BE2C (cell line): ENCODE results near the gene KLF12.

Source experiments
- DNase-seq: peaks from one replicate; pipeline ENCODE4 v3.0.0-alpha.2; 2020
- H3K27me3 ChIP-seq: fragments of 250-450 bp; sonication (Bioruptor Pico); 2 replicates; pipeline ENCODE4 v1.5.1; 2020; ENCODE audit warnings: mild to moderate bottlenecking
- H3K36me3 ChIP-seq: fragments of 250-450 bp; sonication (Bioruptor Pico); 2 replicates; pipeline ENCODE4 v1.5.1; 2020; ENCODE audit warnings: mild to moderate bottlenecking
- H3K4me1 ChIP-seq: fragments of 250-450 bp; sonication (Bioruptor Pico); 2 replicates; pipeline ENCODE4 v1.5.1; 2020
- H3K4me3 ChIP-seq: 2 replicates; pipeline ENCODE4 v1.5.1; 2011; ENCODE audit warnings: low read depth, low read length
- H3K9me3 ChIP-seq: fragments of 250-450 bp; sonication (Bioruptor Pico); 2 replicates; pipeline ENCODE4 v1.5.1; 2020
- TF ChIP-seq, protein P1 (sequence below): IDR thresholded peaks from 2 replicates; pipeline ENCODE4 v1.5.1; 2012; ENCODE audit warnings: mild to moderate bottlenecking, low read depth, low read length

KLF12 gene

DNA sequence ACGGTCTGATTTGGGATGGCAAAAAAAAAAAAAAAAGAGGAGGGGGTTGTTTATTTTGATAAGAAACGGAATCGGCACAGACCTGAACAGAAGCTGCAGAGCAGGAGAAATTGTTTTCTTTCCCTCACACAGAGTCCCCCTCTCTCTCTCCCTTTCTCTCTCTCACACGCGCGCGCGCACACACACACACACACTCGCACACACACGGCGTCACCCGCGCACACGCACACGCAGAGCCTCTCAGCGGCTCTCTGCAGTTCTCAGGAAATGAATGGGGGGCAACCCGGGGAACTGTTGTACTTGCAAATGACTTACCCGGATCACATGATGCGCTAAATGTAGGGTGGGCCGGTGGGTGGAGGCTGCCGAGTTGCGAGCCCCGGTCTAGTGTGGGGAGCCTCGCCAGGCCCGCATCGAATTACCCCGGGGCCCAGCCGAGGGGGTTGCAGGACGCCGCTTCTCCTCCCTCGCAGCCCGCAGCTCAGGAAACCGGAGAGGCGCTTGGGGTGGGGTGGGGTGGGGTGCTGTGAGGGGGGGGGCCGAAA lies 475 bp downstream of the KLF12 start:
- Histone ChIP-seq H3K36me3 (no peaks in the 10 kb centered on the region), H3K4me3 (peak overlapping the region; percentile 91), H3K4me1 (peaks cover 5% of the 10 kb centered on the region), H3K27me3 (no peaks in the 10 kb centered on the region; the same call in 1 of the 2 replicates), H3K9me3 (no peaks in the 10 kb centered on the region)
- TF ChIP-seq, protein P1, sequence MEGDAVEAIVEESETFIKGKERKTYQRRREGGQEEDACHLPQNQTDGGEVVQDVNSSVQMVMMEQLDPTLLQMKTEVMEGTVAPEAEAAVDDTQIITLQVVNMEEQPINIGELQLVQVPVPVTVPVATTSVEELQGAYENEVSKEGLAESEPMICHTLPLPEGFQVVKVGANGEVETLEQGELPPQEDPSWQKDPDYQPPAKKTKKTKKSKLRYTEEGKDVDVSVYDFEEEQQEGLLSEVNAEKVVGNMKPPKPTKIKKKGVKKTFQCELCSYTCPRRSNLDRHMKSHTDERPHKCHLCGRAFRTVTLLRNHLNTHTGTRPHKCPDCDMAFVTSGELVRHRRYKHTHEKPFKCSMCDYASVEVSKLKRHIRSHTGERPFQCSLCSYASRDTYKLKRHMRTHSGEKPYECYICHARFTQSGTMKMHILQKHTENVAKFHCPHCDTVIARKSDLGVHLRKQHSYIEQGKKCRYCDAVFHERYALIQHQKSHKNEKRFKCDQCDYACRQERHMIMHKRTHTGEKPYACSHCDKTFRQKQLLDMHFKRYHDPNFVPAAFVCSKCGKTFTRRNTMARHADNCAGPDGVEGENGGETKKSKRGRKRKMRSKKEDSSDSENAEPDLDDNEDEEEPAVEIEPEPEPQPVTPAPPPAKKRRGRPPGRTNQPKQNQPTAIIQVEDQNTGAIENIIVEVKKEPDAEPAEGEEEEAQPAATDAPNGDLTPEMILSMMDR, result no peak
- peak; percentile 83 for DNase-seq

DNA sequence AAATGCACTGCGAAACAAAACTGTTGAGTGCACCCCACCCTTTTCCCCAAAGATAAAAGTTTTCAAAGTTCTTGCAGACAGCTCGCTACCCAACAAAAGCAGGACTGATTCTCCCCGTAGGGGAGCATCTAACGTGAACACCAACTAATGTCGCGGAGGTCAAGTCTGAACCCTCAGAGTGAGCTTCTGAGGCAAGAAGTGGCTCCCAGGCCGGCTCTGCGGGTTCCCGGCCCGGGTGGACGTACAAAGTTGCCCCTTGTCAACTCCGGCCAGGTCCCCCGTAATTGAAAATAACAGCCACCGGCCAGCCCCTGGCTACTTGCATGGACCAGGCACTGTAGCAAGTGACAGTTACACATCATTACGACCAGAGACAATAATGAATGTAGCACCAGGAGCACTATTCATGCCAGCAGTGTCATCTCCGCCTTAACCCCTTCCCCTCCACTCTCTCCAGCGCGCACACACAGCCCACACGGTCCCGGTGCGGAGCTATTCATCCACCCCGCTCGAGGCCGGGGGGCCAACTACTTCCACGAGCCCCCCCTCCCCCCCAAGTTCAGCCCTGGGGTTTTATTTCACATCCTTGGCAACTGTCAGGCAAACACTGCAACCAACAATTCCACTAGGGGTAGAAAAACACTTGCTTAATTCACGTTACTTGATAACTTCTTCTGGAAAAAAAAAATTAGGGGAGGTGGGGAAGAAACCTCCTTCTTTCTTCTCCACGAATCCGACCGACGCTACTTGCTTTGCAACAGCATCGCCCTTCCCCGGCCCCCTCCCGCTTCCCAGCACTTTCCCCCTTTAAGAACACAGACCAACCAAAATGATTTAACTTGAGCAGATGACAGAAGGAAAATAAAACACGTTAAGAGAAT lies 1.2 kb downstream of the KLF12 start:
- no peaks in the 10 kb centered on the region; the same call in 1 of the 2 replicates for H3K27me3 ChIP-seq
- no peaks in the 10 kb centered on the region for H3K9me3 ChIP-seq
- peak overlapping the region; percentile 91 for H3K4me3 ChIP-seq
- TF ChIP-seq, protein P1, result no peak
- H3K36me3 ChIP-seq, result no peaks in the 10 kb centered on the region
- DNase-seq, result peak; percentile 27
- peaks cover 5% of the 10 kb centered on the region for H3K4me1 ChIP-seq

DNA sequence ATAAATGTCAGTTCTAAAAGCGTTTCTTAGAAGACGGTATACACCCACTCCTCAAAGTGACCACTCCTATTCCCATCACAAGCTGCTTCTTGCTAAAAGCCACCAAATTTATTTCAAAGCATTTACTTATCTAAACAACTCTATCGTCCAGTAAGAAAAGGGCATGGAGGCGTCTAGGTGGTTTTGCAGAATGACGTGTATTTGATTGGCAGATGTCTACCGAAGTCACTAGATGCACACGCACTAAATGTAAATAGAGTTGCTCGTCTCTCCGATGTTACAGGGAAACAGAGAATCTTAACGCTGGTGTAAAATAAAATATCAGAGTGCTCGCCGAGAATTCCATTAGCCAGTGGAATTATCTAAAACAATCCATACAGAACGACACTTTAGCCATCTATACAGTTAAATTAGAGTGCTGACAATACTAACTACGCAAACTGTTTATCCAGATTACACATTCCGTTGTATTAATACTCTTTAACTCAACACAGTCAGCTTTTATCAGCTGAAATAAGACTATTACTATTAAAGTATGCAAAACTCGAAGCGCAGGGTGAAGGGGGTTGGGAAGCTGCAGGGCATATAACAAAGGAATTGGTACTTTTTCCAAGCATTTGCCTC lies 1.9 kb downstream of the KLF12 start:
- no peak for DNase-seq
- peak overlapping the region; percentile 91 for H3K4me3 ChIP-seq
- TF ChIP-seq, protein P1, result no peak
- H3K9me3 ChIP-seq, result no peaks in the 10 kb centered on the region
- H3K36me3 ChIP-seq, result no peaks in the 10 kb centered on the region
- H3K27me3 ChIP-seq, result no peaks in the 10 kb centered on the region; the same call in 1 of the 2 replicates
- H3K4me1 ChIP-seq, result peaks cover 5% of the 10 kb centered on the region

DNA sequence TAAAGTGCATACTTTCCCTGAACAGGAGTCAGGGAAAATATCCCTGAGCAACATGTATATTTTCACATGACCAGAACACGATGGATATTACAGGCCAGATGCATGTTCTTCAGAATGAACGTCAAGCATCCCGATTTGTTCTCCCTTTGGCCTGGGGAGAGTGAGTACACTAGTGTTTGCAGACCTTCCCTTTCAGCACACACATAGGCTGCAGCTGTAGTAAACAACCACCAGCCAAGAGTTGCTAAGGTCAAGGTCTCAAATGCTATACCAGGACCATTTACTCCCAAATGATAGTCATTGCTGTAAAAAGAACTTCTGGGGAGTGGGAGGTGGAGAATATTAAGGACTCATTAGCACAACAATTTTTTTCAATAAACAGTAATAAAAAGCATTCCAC lies 3.0 kb downstream of the KLF12 start:
- Histone ChIP-seq H3K9me3 (no peaks in the 10 kb centered on the region), H3K4me1 (peaks cover 5% of the 10 kb centered on the region), H3K4me3 (no peak overlapping the region), H3K36me3 (no peaks in the 10 kb centered on the region), H3K27me3 (no peaks in the 10 kb centered on the region; the same call in 1 of the 2 replicates)
- TF ChIP-seq, protein P1, result no peak
- no peak for DNase-seq

DNA sequence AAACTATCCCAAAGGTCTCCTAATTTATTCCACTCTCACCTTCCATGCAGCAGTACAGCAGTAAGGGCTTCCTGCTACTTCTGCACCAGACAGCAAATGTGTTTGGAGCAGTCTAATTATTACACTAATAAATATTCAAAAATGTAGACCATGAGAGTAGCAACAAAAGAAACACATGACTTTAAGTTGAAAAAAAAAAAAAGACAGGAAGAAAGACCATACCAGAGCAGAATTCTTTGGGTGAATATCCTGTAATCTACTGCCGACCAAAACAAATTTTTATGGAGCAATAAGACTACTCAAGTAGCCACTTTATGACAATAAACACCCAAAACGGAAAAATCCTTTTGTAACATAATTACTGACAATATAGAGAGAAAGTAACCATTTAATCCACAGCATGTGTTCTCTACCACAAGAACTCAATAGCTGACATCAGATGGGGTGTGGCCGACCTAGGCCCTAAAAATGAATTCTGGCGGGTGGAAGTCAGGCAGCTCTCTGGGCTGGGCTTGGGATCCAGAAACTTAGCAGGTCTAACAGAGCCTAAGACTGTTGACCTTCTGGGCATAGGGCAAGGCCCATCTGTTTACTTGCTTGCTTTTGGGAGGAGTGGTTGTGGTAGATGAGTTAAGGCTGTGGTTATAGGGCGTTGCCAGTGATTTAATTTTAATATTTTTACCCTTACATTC lies 4.6 kb downstream of the KLF12 start:
- Histone ChIP-seq H3K36me3 (no peaks in the 10 kb centered on the region), H3K4me1 (peaks cover 5% of the 10 kb centered on the region), H3K27me3 (no peaks in the 10 kb centered on the region), H3K9me3 (no peaks in the 10 kb centered on the region), H3K4me3 (no peak overlapping the region)
- DNase-seq, result no peak
- TF ChIP-seq, protein P1, result no peak
